Esophagus squamous epithelium (tissue), 4 donors: ENCODE data around the gene PIGU.

Experiments used
- POLR2A ChIP-seq, 4 donors: fragments of 450-650 bp; IDR thresholded peaks; one replicate each; pipeline ENCODE4 v1.6.1; 2017; ENCODE audit warnings: antibody characterized with exemption in 4 of 4, mild to moderate bottlenecking in 4 of 4, moderate library complexity in 3 of 4
- TF ChIP-seq, protein P1 (sequence below), 6 experiments: fragments of 450-650 bp in 4 of 6; fragments of 200-600 bp in 2 of 6; sonication (generic) in 2 of 6; IDR thresholded peaks; one replicate each; pipeline ENCODE4 v1.5.1; 2016 to 2019; ENCODE audit warnings: antibody characterized with exemption in 6 of 6, mild to moderate bottlenecking in 4 of 6, moderate library complexity in 4 of 6

- TF ChIP-seq, protein P1, sequence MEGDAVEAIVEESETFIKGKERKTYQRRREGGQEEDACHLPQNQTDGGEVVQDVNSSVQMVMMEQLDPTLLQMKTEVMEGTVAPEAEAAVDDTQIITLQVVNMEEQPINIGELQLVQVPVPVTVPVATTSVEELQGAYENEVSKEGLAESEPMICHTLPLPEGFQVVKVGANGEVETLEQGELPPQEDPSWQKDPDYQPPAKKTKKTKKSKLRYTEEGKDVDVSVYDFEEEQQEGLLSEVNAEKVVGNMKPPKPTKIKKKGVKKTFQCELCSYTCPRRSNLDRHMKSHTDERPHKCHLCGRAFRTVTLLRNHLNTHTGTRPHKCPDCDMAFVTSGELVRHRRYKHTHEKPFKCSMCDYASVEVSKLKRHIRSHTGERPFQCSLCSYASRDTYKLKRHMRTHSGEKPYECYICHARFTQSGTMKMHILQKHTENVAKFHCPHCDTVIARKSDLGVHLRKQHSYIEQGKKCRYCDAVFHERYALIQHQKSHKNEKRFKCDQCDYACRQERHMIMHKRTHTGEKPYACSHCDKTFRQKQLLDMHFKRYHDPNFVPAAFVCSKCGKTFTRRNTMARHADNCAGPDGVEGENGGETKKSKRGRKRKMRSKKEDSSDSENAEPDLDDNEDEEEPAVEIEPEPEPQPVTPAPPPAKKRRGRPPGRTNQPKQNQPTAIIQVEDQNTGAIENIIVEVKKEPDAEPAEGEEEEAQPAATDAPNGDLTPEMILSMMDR (IDR thresholded peaks at IDR 0.05) = no peak
- peak in 1 of 4 donors; percentile 42 for TF ChIP-seq POLR2A (IDR thresholded peaks at IDR 0.05)
Observed at GRCh38 chr20:34709044-34709830, 32.3 kb upstream of the PIGU start.
